ENCODE measurements around the gene VPS9D1. TPM values are rescaled to one million over a fixed set of nuclear protein-coding genes. Genes with fewer than 3 reads are reported as not detected.
"Not testable (repeated sequence)": the region's sequence is repeated elsewhere in the genome, so short reads cannot be mapped to it uniquely, and the experiment has no call there.

VPS9D1 gene
- total and polyA plus RNA-seq, 4 donors, result 3.6 to 7.2 (median 4.1) TPM

GRCh38 chr16:89695086-89695874 is 25.4 kb downstream of the VPS9D1 start:
- Histone ChIP-seq H3K9ac (ENCODE audit: low read depth in 1 of 2, low read length in 2 of 2) (no peak overlapping the region), H3K27ac (ENCODE audit: low read depth in 1 of 2, low read length in 2 of 2) (no peak overlapping the region), H3K9me3 (ENCODE audit: control insufficient read depth in 4 of 4, low read length in 3 of 4) (no peaks in the 10 kb centered on the region), H3K36me3 (ENCODE audit: control insufficient read depth in 4 of 4, insufficient read depth in 3 of 4, low read depth in 1 of 4, low read length in 3 of 4) (peaks cover 14 to 41% (median 22%) of the 10 kb centered on the region in 4 donors), H3K27me3 (ENCODE audit: control insufficient read depth in 4 of 4, insufficient read depth in 4 of 4, low read length in 3 of 4) (no peaks in the 10 kb centered on the region), H3K4me3 (ENCODE audit: low read depth in 1 of 3, low read length in 3 of 3) (no peak overlapping the region), H3K4me1 (ENCODE audit: control insufficient read depth in 4 of 4, insufficient read depth in 4 of 4, low read length in 3 of 4) (peaks cover 3 to 14% (median 8%) of the 10 kb centered on the region in 4 donors)
- DNase-seq (ENCODE audit: low spot score), result no peak
- TF ChIP-seq FOXA1 (IDR thresholded peaks at IDR 0.05) (no peak), YY1 (IDR thresholded peaks at IDR 0.05) (no peak), CTCF (IDR thresholded peaks at IDR 0.05; ENCODE audit: low read depth, low read length, missing input control) (no peak), RAD21 (IDR thresholded peaks at IDR 0.05) (no peak), ZBTB33 (IDR thresholded peaks at IDR 0.05) (no peak), HNF4G (IDR thresholded peaks at IDR 0.05) (no peak), REST (IDR thresholded peaks at IDR 0.05) (no peak), JUND (IDR thresholded peaks at IDR 0.05) (no peak), GABPA (IDR thresholded peaks at IDR 0.05 in 1 of 2, conservative IDR thresholded peaks at IDR 0.05 in 1 of 2) (no peak), RXRA (IDR thresholded peaks at IDR 0.05) (no peak), MAX (IDR thresholded peaks at IDR 0.05) (no peak), EGR1 (IDR thresholded peaks at IDR 0.05; ENCODE audit: low read depth in 2 of 2) (no peak)
- 87% methylated on average over 31 of the region's 31 CpGs for WGBS

- H3K9me3 ChIP-seq (ENCODE audit: control insufficient read depth in 4 of 4, low read length in 3 of 4); H3K9ac ChIP-seq (ENCODE audit: low read depth in 1 of 2, low read length in 2 of 2); H3K27ac ChIP-seq (ENCODE audit: low read depth in 1 of 2, low read length in 2 of 2); H3K27me3 ChIP-seq (ENCODE audit: control insufficient read depth in 4 of 4, insufficient read depth in 4 of 4, low read length in 3 of 4); DNase-seq (ENCODE audit: low spot score); H3K4me3 ChIP-seq (ENCODE audit: low read depth in 1 of 3, low read length in 3 of 3): not testable (repeated sequence)
- peaks cover 14 to 41% (median 22%) of the 10 kb centered on the region in 4 donors for H3K36me3 ChIP-seq (ENCODE audit: control insufficient read depth in 4 of 4, insufficient read depth in 3 of 4, low read depth in 1 of 4, low read length in 3 of 4)
- 92% methylated on average over 23 of the region's 23 CpGs for WGBS
- peaks cover 2 to 12% (median 6%) of the 10 kb centered on the region in 4 donors for H3K4me1 ChIP-seq (ENCODE audit: control insufficient read depth in 4 of 4, insufficient read depth in 4 of 4, low read length in 3 of 4)
These were observed 26.0 kb downstream of the VPS9D1 start for GRCh38 chr16:89694784-89695085.

Data from liver (tissue), 9 donors.